Suprapubic skin (tissue), 4 donors: ENCODE results near the gene PIGW.

Experiments
- CTCF ChIP-seq, 2 donors: fragments of 200-600 bp in 1 of 2; fragments of 450-650 bp in 1 of 2; sonication (generic) in 1 of 2; IDR thresholded peaks; one replicate each; pipeline ENCODE4 v1.5.1; 2016 to 2019; ENCODE audit warnings: antibody characterized with exemption in 2 of 2, mild to moderate bottlenecking in 1 of 2, moderate library complexity in 1 of 2
- EP300 ChIP-seq: sonication (generic); formaldehyde crosslinking; IDR thresholded peaks from one replicate; pipeline ENCODE4 v1.6.1; 2017; ENCODE audit warnings: antibody characterized with exemption
- POLR2AphosphoS5 ChIP-seq, 3 donors: sonication (generic); formaldehyde crosslinking; IDR thresholded peaks; one replicate each; pipeline ENCODE4 v1.6.1; 2017; ENCODE audit warnings: antibody characterized with exemption in 3 of 3

GRCh38 chr17:36503456-36504155 is 31.2 kb upstream of the PIGW start:
- TF ChIP-seq CTCF (IDR thresholded peaks at IDR 0.05) (no peak), POLR2AphosphoS5 (IDR thresholded peaks at IDR 0.05) (no peak), EP300 (no peak)
